LNCAP (cell line): ENCODE measurements around the gene OR10D3.

Experiments
- CTCF ChIP-seq: fragments of 450-650 bp; IDR thresholded peaks from 2 replicates; pipeline ENCODE4 v1.5.1; 2017; ENCODE audit warnings: mild to moderate bottlenecking

The OR10D3 gene

DNA sequence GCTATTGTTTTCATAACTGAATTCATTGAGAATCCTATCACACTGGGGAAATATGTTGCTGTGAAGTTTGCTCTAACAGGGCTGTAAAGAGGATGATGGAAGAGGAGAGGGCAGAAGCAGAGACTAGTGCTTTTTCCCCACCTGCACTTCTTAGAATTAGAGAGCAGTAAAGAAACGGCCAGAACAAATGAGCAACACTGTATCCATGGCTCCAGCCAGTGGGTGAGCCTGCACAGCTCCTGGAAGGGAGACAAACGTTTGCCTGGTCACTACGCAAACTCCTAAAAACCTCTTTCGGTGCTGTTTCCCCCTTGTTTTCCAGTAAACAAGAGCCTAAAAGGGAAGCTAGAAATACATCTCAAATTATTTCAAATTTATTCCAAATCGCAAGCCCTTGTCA is 22.2 kb upstream of the OR10D3 start:
- no peak for TF ChIP-seq CTCF

DNA sequence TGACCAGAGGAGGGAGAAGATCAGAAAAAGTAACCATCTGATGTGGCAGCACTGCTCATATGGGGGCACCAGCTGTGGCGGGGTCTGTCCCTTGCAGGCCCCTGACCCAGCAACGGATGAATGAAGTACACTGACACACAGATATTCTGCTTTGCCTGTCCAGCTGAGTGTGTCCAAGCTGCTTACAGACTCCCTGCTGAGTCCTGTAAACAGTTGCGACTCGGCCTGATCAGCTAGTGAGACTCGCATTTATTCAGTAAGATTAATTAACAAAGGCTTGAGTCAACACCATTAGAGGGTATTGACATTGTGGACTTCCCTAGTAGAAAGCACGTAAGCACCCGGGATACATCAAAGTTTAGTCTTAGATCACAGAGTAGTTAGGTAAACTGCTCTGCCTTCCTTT is 15.3 kb upstream of the OR10D3 start:
- TF ChIP-seq CTCF: no peak

GRCh38 chr11:124168796-124169195 is 14.3 kb upstream of the OR10D3 start:
- TF ChIP-seq CTCF: no peak

DNA sequence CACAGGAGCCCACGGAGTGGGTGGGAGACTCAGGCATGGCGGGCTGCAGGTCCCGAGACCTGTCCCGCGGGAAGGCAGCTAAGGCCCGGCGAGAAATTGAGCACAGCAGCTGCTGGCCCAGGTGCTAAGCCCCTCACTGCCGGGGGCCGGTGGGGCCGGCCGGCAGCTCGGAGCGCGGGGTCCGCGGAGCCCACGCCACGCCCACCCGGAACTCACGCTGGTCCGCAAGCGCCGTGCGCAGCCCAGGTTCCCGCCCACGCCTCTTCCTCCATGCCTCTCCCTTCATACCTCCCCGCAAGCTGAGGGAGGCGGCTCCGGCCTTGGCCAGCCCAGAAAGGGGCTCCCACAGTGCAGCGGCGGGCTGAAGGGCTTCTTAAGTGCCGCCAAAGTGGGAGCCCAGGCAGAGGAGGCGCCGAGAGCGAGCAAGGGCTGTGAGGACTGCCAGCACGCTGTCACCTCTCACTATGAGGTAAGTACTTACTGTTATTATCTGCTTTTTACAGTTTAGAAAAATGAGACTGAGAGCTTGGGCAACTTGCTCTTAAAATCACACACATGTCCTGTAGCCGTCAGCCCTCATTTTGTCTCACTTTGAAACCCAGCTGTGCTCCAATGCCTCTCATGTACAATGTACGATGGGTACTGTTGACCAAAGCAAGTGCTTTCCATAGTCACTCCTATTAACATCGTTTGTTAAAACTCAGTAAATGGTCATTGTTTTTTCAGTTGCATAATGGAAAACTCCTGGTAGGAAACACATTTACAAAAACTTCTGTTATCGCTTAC is 12.2 kb upstream of the OR10D3 start:
- TF ChIP-seq CTCF: no peak

DNA sequence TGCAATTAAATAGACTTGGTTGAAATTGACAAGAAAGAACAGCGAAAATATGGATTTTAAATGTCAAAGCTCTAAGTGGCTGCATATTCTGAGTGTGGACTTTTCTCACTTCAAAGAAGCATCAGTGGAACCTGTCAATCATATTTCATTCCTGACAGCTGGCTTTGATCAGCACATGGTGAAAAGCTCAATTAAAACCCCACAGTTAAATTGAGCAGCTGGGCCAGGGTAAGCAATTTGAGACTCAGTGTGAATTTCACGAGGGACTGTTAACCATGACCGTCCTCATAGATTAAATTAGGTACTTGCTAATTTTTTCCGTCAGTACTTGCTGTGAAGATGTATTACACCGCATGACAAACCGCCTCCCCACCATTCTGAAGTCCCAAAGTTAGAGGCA is 11.0 kb upstream of the OR10D3 start:
- TF ChIP-seq CTCF: no peak

DNA sequence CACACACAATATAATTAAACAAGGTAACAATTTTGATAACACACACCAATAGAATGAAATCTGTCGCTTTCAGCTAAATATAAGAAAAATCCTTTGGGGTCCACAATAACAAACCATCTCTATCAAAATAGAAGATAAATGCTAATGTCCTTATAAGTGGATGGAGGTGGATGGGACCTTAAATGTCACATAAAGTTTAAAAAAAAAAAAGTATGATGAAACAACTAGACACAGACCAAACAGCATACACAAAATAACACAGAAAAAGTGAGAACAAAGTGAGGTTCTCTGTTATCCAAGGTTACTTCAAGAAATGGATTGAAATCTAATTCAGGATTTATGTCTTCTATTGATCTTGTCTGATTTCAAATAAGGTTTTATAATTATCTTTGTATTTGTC is 10.5 kb upstream of the OR10D3 start:
- no peak for TF ChIP-seq CTCF

GRCh38 chr11:124174001-124174583 is 9.1 kb upstream of the OR10D3 start:
- TF ChIP-seq CTCF: no peak
